Activated CD8-positive, alpha-beta memory T cell treated with anti-CD3 and anti-CD28 coated beads for 24 hours (primary cell): ENCODE data around the gene FAM20B.

ENCODE experiments used
- DNase-seq: peaks from one replicate; pipeline ENCODE4 v3.0.0-alpha.2; 2020

Gene FAM20B

DNA sequence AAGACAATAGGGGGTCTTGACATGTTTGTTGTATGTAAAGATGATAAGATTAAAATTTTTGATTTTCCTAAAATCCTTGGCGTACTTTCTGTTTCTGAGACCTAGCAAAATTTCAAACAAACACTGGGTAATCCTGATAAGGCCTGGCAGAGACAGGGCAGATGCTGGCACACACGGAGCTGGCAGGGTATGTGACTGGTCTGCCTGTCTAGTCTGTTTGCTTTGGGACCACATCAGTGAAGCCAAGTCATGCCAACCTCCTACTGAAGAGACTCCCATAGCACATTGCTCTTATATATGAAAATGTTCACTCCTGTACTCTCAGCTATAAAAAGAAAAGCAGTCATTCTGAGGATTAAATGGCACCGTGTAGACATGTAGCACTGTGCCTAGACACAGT, 70.2 kb downstream of the FAM20B start:
- no peak for DNase-seq

DNA sequence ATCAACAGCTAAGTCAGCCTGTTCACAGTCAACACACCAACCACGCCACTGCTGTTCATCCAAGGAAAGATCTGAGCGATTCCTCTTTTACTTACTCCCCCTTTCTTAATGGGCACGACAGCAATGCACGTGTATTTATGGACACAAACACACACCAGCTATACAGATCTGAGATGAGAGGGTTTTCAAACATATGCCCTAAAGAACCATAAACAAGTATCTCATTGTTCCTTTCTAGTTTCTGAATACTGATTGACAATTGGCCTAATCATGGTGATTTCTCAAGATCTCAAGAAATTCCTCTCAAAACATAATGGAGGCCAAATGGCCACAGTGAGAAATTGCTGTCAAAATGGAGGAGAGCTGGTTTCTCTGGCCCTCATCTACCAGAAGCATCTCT, 74.2 kb downstream of the FAM20B start:
- no peak for DNase-seq

DNA sequence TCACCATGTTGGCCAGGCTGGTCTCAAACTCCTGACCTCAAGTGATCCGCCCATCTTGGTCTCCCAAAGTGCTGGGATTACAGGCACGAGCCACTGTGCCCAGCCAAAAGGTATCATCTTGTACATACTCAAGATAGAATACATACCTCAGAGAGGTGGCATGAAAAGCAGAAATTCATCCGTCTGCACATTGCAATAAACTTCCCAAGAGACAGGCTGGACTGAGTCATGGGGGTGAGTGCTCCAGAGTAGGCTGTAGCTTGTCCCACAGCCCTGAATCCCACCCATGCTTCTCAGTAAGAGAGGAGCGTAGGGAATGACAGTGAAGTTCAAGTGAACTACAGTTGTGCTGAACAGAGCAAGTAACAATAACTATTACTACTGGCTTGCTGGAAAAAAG, 75.9 kb downstream of the FAM20B start:
- DNase-seq: no peak

DNA sequence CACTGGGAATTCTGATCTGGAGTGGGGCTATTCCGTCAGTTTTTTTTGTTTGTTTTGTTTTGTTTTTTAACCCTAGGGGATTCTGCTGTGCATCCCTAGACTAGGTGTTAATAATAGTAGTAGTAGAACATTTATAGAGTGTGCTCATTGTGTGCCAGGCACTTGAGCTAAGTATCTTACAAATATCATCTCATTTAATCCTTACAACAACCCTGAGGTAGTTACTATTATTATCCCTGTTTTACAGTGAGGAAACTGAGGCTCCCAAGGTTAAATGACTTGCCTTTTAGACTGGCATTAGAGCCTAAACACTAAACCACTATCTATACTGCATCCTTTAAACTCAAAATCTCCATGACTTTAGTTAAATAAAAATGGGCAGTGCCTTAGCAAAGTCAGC, 78.3 kb downstream of the FAM20B start:
- DNase-seq: no peak

DNA sequence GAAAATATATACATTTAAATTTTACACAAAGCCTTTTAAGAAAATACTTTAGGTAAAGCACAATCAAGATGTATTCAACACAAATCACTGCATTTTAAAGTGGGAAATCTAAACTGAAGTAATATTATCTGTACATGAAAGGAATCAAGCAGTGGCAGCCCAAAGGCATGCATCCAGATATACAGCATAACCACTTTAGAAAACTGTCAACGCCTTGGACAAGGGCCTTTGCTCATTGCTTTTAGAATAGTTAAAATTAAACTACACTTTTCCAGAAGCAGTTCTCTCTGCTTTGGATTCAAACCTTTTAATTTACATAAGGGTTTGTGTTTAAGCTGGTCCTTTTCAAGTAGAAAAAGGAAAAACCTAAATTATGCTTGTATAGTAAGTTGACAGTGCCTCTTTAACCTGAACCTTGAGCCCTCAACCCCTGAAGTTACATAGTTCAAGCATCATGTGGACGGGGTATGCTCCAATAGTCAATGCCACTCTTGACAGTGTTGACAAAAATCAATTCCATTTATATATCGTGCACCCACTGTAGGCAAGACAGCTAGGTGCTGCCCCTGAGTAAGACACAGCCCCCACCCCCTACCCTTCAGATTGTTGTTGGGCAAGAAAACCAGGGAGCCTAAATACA, 79.0 kb downstream of the FAM20B start:
- peak; percentile 21 for DNase-seq

DNA sequence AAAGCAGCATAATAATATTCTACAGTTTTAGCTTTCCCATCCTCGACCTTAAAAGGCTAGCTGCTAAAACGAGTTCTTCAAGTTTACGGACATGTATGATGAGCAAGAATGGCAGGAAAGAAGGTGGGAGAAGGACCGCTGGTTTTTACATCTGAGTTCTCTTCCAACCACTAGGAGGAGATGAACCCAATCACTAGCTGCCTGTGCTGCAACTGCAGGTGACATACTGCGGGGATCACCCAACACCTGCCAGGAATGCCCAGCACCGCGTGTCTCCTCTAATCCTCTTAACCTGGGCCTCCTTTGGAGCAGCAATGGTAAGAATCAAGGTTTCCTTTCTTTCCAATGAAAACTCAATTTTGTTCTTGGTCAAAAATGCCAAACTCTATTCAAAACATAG, 79.7 kb downstream of the FAM20B start:
- DNase-seq: peak; percentile 42

DNA sequence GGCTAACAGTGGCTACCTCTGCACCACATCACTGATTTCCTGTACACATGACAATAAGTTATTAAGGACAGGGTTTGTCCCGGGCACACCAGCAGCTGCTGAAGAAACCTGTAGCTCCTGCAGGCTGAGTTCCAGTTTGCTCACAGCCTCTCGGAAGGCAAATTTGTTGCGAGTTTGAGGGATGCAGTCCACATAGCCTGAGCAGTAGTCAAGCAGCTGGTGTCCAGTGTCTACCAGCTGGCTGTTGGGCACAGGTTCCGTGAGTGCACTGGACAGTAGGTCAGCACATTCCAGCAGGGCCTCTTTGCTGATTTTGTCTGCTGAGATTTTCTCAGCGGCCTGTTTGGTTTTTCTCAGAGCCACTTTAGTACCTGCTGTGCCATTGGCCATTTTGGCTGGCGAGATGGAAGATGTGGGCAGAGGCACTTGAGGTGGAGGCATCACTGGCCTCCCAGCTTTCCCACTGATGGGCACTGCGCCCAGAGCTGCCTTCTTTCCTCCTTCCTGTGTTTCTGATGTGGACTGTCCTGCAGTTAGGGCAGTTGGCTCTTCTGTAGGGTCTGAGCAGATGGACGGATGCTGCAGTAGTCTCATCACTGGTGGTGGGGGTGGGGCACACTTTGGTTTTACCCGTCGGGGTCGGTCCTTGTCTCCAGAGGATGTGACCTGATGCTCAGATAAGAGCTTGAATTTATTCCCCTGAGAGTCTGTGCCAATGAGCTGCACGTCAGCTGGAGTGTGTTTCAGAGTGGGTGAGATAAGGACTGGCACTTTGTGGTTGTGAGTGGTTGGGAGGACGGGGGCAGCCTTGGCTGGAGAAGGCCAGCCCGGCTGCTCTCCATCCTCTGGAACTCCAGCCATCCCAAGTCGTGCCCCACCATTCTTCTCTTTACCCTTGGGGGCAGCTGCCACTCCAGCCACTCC, 82.3 kb downstream of the FAM20B start:
- no peak for DNase-seq

DNA sequence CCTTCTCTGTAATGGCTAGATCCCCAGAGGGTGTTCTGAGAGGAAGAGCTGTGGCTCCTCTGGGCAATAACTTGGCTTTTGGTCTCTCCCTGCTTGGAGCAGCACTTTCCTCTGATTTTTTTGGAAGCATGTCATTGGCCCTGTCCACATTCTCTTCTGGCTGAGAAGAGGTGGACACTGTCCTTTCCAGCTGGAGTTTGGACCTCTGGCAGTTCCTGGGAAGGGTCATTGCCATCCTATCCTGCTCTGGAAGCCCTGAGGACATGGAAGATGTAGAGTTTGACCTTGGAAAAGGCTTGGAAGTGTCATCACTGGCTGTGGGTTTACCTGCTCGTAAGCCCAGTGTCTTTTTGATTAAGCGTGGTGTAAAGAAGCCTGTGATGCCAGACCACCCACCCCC, 83.0 kb downstream of the FAM20B start:
- no peak for DNase-seq

DNA sequence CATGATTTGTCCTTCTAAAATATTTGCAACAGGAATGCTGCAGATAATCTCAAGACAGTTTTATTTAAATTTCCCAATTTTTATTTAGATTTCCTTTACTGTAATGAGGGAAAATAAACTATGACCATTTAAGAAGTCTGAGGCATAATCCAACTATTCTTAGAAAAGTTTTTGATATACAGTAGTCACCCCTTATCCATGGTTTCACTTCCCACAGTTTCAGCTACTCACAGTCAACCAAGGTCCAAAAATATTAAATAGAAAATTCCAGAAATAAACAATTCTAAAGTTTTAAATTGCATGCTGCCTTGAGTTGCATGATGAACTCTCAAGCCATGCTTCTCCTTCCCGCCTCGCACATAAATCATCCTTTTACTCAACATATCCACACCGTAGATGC, 89.5 kb downstream of the FAM20B start:
- DNase-seq: no peak

DNA sequence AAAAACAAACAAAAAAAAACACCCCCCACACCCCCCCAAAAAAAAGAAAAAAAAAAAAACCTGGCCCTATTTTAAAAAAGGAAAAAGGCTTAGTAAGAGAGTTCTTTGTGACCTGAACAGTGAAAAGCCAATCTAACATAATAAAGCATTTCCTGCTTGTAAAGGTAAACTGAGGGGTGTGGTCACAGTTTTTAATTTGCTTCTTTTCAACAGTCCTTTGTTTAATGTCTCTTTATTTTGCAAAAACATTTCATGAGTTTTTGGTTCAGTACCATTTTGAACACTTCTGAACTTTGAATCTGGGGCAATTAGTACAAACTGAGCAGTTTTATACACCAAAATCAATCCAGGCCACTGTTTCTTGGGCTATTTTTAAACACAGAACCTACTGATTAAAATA, 93.8 kb downstream of the FAM20B start:
- DNase-seq: no peak

DNA sequence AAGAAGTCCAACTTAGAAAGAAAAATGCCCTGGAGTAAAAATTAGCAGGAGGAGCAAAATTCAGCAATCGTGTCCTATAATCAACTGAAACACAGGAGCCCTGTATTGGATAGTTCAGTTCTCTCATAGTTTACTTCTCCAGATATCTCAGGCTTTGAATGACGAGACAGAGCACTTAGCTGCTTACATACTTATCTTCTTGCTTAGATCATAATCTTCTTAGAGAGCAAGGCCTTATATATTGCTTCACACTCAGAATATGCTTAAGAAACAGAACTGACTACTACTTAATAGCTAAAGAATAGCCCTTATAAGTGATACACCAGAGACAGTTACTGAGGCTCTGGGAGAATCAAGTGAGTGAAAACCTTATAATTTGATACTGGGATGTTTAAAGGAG, 95.0 kb downstream of the FAM20B start:
- DNase-seq: no peak

DNA sequence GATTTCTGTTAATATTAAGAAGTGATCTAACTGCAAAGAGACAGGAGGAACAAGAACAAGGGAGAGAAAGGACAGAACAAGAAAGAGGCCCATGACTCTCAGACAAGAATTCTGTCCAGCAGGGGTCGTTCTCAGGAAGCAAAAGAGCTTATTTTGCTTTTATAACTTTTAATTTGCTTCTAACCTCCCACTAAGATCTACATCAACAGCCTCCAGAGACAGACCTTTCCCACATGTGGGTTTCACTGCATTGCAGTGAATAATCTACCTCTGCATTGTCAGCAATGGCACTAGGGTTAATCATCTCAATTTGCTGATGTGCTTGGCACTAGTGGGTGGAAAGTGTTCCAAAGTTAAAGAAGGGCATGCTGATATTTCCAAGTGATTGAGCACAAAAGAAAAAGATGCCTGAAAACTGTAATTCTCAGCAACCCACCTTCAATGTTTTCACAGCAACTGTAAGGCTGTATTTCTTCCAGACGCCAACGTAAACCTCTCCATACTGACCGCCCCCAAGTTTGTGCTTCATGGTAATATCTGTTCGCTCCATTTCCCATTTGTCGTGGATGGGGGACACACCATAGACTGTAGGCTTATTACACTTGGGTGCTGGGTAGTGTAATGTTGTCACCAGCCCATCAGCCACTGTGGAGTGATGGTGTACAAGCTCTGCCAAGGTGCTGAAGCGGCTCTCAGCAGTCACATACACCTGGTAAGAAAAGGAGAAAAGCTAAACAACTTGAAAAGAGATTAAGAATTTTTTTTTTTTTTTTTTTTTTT, 95.7 kb downstream of the FAM20B start:
- no peak for DNase-seq

DNA sequence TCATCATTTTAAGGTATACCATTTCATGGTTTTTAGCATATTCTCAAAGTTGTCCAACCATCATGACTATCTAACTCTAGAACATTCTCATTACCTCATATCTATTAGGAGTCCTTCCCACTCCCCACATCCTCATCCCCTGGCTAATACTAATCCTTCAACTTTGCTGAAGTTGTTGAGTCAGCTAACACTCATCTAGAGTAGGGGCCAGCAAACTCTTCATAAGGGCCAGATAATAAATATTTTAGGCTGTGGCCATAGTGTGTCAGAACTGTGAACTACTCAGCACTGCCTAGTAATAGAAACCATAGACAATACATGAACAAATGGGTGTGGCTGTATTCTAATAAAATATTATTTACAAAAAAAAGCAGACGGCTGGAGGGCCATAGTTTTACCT, 99.2 kb downstream of the FAM20B start:
- DNase-seq: no peak
